CD4-positive, alpha-beta T cell treated with Interleukin-15 for 4 hours (primary cell): ENCODE data around the gene FAP.

ENCODE experiments used
- DNase-seq: peaks from one replicate; pipeline ENCODE4 v3.0.0-alpha.2; 2020; ENCODE audit warnings: low spot score

Gene FAP

DNA sequence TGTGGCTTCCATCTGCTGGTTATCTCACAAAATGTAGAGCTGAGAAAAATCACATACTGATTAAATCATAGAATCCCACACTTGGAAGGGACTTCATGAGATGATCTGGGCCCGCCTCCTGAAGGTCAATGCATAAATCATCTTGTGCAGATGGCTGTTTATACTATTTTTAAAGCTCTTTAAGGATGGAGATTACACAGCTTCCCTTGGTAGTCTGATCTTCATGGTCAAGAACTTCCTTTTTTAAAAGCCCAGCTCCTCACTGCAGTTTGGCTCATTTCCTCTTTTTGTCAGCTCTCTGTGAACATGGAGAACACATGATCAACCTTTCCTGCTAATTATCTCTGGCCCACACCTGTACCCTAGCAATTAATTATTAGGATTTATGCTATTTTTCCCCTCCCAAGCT lies 117.1 kb downstream of the FAP start:
- DNase-seq = no peak

- DNase-seq = no peak
Measured at GRCh38 chr2:162125138-162125537, 118.1 kb downstream of the FAP start.

GRCh38 chr2:162123806-162124758 lies 119.2 kb downstream of the FAP start:
- peak; percentile 72 for DNase-seq
